GM12865 (cell line): Measurements from ENCODE around the gene SYCP2L.

ENCODE experiments used
- DNase-seq: peaks from one replicate; pipeline ENCODE4 v3.0.0; 2010; ENCODE audit warnings: low read depth
- H3K4me3 ChIP-seq: 2 replicates; pipeline ENCODE4 v1.5.1; 2011; ENCODE audit warnings: mild to moderate bottlenecking, low read depth, low read length, control low read depth
- TF ChIP-seq, protein P1 (sequence below): IDR thresholded peaks from 2 replicates; pipeline ENCODE4 v1.5.1; 2011; ENCODE audit warnings: low read length, control low read depth, low read depth, inconsistent platforms; ENCODE audit not compliant: insufficient read depth; ENCODE audit errors: missing control alignments

SYCP2L gene

DNA sequence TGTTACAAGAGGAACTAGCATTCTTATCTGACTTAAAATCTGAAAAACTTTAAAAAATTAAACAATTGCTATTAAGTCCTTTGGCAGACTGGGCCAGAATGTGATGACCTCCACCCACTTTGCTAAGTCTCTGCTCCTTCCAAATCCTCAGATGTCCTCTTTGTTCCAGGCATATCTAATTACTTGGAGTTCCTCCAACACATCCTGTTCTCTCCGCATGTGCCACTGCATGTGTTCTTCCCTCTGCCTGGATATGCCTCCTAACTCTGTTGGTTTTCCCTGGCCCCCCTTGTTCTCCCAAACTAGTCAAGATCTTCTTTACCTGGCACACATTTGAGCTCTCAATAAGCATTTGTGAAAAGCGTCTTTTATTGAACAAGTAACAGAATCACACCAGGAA, 134.2 kb downstream of the SYCP2L start:
- no peak for DNase-seq
- TF ChIP-seq, protein P1, sequence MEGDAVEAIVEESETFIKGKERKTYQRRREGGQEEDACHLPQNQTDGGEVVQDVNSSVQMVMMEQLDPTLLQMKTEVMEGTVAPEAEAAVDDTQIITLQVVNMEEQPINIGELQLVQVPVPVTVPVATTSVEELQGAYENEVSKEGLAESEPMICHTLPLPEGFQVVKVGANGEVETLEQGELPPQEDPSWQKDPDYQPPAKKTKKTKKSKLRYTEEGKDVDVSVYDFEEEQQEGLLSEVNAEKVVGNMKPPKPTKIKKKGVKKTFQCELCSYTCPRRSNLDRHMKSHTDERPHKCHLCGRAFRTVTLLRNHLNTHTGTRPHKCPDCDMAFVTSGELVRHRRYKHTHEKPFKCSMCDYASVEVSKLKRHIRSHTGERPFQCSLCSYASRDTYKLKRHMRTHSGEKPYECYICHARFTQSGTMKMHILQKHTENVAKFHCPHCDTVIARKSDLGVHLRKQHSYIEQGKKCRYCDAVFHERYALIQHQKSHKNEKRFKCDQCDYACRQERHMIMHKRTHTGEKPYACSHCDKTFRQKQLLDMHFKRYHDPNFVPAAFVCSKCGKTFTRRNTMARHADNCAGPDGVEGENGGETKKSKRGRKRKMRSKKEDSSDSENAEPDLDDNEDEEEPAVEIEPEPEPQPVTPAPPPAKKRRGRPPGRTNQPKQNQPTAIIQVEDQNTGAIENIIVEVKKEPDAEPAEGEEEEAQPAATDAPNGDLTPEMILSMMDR, result no peak
- no peak overlapping the region for H3K4me3 ChIP-seq

DNA sequence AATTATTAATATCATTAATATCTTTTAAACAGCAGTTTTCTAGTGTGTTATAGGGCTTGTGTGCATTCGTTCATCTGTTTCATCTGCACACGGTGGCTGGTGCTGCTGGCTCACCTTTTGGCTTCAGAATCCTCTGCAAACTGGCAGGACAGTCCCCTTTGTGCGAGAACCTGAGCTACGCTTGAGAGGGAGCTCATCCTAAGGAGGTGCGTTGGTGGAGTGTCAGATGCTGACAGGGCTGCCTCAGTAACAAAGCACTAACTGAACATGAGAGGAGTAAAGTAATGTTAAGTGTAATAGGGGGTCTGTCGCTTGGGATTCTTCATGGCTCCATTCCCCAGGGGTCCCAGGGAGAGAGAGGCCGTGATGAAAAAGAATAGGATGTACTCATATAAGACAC, 134.9 kb downstream of the SYCP2L start:
- DNase-seq, result no peak
- H3K4me3 ChIP-seq, result no peak overlapping the region
- TF ChIP-seq, protein P1, result no peak

DNA sequence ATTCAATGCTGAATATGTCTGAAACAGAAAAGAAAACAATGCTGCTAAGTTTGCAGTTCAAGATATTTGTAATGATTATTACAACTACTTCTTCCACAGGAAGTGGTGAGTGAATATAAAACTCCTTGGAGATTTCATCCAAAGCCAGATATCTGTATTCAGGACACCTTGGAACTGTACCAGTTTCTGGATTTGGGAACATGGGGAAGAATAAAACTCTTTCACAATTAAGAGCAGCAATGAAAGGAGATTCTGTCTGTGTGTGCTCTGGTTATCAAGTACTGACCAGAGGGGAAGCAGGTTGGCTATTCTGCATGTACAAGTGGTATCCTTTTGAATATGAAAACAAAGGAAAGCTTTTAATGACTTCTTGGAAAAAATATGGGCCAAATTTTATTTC, 136.2 kb downstream of the SYCP2L start:
- no peak overlapping the region for H3K4me3 ChIP-seq
- TF ChIP-seq, protein P1, result no peak
- no peak for DNase-seq
